K562 (cell line): ENCODE measurements around the gene MMP24. TPM values are rescaled to one million over a fixed set of nuclear protein-coding genes. Genes with fewer than 3 reads are reported as not detected.

ENCODE experiments used
- ARNT ChIP-seq, 2 experiments: fragments of 450-650 bp; IDR thresholded peaks; 2 replicates each; pipeline ENCODE4 v1.6.1; 2016; ENCODE audit warnings: mild to moderate bottlenecking in 1 of 2
- CC2D1A ChIP-seq: fragments of 450-650 bp; IDR thresholded peaks from 2 replicates; pipeline ENCODE4 v1.6.1; 2017; ENCODE audit warnings: mild to moderate bottlenecking
- CHD7 ChIP-seq: fragments of 200-600 bp; sonication (generic); IDR thresholded peaks from one replicate; pipeline ENCODE4 v1.6.1; 2012; ENCODE audit warnings: mild to moderate bottlenecking, low read depth, low read length, inconsistent platforms
- HCFC1 ChIP-seq: IDR thresholded peaks from 2 replicates; pipeline ENCODE4 v1.6.1; 2012; ENCODE audit warnings: low read depth, low read length, improper control_type of control experiment
- LARP7 ChIP-seq: fragments of 450-650 bp; IDR thresholded peaks from 2 replicates; pipeline ENCODE4 v1.6.1; 2016
- MEF2A ChIP-seq: IDR thresholded peaks from 2 replicates; pipeline ENCODE4 v1.6.1; 2011; ENCODE audit warnings: low read depth, mild to moderate bottlenecking, low read length, moderate library complexity; ENCODE audit not compliant: control insufficient read depth
- PYGO2 ChIP-seq: fragments of 450-650 bp; IDR thresholded peaks from 2 replicates; pipeline ENCODE4 v1.6.1; 2016; ENCODE audit warnings: mild to moderate bottlenecking, missing genetic modification characterization, moderate library complexity, missing compliant biosample characterization
- SFPQ ChIP-seq: fragments of 200-400 bp; formaldehyde crosslinking; IDR thresholded peaks from 2 replicates; pipeline ENCODE4 v1.6.1; 2017; ENCODE audit warnings: mild to moderate bottlenecking, low read depth, low read length, moderate library complexity
- SMAD2 ChIP-seq: fragments of 150-350 bp; IDR thresholded peaks from 2 replicates; pipeline ENCODE4 v1.6.1; 2014; ENCODE audit warnings: low read depth, mild to moderate bottlenecking, low read length
- TEAD2 ChIP-seq: fragments of 450-650 bp; IDR thresholded peaks from 2 replicates; pipeline ENCODE4 v1.6.1; 2016; ENCODE audit warnings: missing genetic modification characterization, control low read depth, missing compliant biosample characterization
- ZKSCAN1 ChIP-seq: fragments of 150-350 bp; IDR thresholded peaks from 2 replicates; pipeline ENCODE4 v1.6.1; 2016; ENCODE audit warnings: low read depth, low read length
- ZNF589 ChIP-seq: fragments of 200-800 bp; sonication (Bioruptor generic); IDR thresholded peaks from 2 replicates; pipeline ENCODE4 v1.6.1; 2016; ENCODE audit warnings: low read depth, missing genetic modification characterization, missing compliant biosample characterization
- polyA plus RNA-seq, 8 experiments: library from polyadenylated mRNA; depleted of rRNA in 4 of 8; stranded (reverse) in 5 of 8; unstranded in 3 of 8; fragments of >200 nt; fragmentation: Nextera tagmentation in 2 of 8; fragmentation: Illumina TruSeq in 1 of 8; extraction: Ambion mirVana in 2 of 8; extraction: Trizol in 1 of 8; gene quantifications; 2 replicates each; pipeline versions ENCODE4 v1.2.1 to v1.2.3, GENCODE V29; 2011 to 2014; ENCODE audit warnings: inconsistent platforms in 1 of 8, missing spikeins in 1 of 8
- total RNA-seq, 7 experiments: library from RNA; depleted of rRNA in 6 of 7; stranded (reverse); fragments of >200 nt in 6 of 7; fragmentation: Illumina TruSeq in 2 of 7; extraction: Trizol in 2 of 7; gene quantifications; 2 replicates each; pipeline versions ENCODE4 v1.2.1 to v1.2.3, GENCODE V29; 2011 to 2021; ENCODE audit warnings: low replicate concordance in 1 of 7
- TF ChIP-seq, protein P1 (sequence below): fragments of 450-650 bp; formaldehyde crosslinking; IDR thresholded peaks from 2 replicates; pipeline ENCODE4 v1.4.0; 2022; ENCODE audit warnings: missing genetic modification characterization

MMP24 gene
- total and polyA plus RNA-seq, 9 of the 15 experiments (the other 6 are each of a cell fraction or from before 2014, with no cell fraction given): 0.03 to 0.07 (median 0.03) TPM; not detected in 6

DNA sequence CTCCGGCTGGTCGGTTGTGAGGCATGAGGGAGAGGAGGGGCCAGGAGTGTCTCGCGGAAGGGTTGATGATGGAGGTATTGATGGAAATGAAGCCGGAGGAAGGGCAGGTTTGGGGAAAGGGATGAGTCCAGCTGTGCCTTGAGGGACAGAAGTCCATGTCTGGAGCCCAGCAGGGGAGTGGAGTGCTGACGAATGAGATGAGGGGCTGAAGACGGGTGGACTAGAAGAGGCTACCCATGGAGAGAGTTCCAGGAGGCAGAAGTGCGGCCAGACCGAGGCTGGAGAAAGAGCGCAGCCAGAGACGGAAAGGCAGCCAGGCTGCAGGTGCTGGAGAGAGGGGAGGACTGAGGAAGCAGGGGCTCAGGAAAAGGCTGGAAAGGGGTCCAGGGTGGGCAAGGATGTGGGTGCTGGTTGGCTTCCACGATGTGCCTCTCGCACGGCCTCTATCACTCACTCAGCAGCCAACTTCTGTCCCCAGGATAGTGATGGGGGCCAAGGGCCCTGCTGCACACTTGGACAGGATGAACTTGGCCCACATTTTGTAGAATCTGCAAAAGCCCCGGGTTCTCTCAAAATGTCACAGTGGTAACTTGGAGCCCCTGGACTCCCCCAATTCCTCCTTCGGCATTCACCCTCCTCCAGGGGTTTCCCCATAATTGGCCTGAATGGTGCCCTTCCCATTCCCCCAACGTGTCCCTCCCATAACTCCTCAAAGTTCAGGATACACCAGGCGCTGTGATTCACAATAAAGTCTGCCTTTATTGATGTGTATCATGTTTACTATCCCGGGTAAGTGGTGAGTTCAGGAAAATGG, 58.7 kb downstream of the MMP24 start (continued):
- no peak for TF ChIP-seq CHD7
- no peak for TF ChIP-seq HCFC1
- TF ChIP-seq, protein P1, sequence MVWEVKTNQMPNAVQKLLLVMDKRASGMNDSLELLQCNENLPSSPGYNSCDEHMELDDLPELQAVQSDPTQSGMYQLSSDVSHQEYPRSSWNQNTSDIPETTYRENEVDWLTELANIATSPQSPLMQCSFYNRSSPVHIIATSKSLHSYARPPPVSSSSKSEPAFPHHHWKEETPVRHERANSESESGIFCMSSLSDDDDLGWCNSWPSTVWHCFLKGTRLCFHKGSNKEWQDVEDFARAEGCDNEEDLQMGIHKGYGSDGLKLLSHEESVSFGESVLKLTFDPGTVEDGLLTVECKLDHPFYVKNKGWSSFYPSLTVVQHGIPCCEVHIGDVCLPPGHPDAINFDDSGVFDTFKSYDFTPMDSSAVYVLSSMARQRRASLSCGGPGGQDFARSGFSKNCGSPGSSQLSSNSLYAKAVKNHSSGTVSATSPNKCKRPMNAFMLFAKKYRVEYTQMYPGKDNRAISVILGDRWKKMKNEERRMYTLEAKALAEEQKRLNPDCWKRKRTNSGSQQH: peak; percentile 97
- TF ChIP-seq CC2D1A: 0 out of 2 replicates have a peak, but pooled peaks have one; percentile 7
- no peak for TF ChIP-seq SFPQ
- peak; percentile 95 for TF ChIP-seq LARP7
- no peak for TF ChIP-seq ZKSCAN1
- no peak for TF ChIP-seq PYGO2 (tag)
- no peak for TF ChIP-seq MEF2A
- no peak for TF ChIP-seq SMAD2
- no peak for TF ChIP-seq TEAD2 (tag)
- TF ChIP-seq ARNT (IDR thresholded peaks at IDR 0.05): peak; percentile 6 to 29; a peak in 1 of 4 replicates
- no peak for TF ChIP-seq ZNF589
